HEK293 (cell line): Measurements from ENCODE around the gene LASP1.

Experiments used
- ELK4 ChIP-seq: IDR thresholded peaks from 2 replicates; pipeline ENCODE4 v1.6.1; 2011; ENCODE audit warnings: mild to moderate bottlenecking, low read depth, low read length, borderline replicate concordance
- KLF7 ChIP-seq: fragments of 450-650 bp; formaldehyde crosslinking; IDR thresholded peaks from 2 replicates; pipeline ENCODE4 v1.5.1; 2016; ENCODE audit warnings: missing biosample characterization, missing genetic modification characterization, borderline replicate concordance
- YY1 ChIP-seq: fragments of 450-650 bp; formaldehyde crosslinking; IDR thresholded peaks from 2 replicates; pipeline ENCODE4 v1.5.1; 2018; ENCODE audit warnings: missing biosample characterization, missing genetic modification characterization
- ZBTB11 ChIP-seq: fragments of 450-650 bp; formaldehyde crosslinking; conservative IDR thresholded peaks from 2 replicates; pipeline ENCODE4 v1.5.1; 2016; ENCODE audit warnings: low read depth, missing biosample characterization, missing genetic modification characterization
- ZBTB7A ChIP-seq: fragments of 450-650 bp; formaldehyde crosslinking; IDR thresholded peaks from 2 replicates; pipeline ENCODE4 v1.5.1; 2016; ENCODE audit warnings: low read depth, missing biosample characterization, missing genetic modification characterization
- ZFP3 ChIP-seq: fragments of 450-650 bp; formaldehyde crosslinking; IDR thresholded peaks from 2 replicates; pipeline ENCODE4 v1.5.1; 2016; ENCODE audit warnings: low read depth, missing biosample characterization, missing genetic modification characterization
- ZNF10 ChIP-seq: fragments of 450-650 bp; formaldehyde crosslinking; IDR thresholded peaks from 2 replicates; pipeline ENCODE4 v1.5.1; 2017; ENCODE audit warnings: missing biosample characterization, missing genetic modification characterization
- ZNF16 ChIP-seq: fragments of 450-650 bp; formaldehyde crosslinking; IDR thresholded peaks from 2 replicates; pipeline ENCODE4 v1.5.1; 2016; ENCODE audit warnings: low read depth, missing biosample characterization, missing genetic modification characterization
- ZNF18 ChIP-seq: fragments of 450-650 bp; formaldehyde crosslinking; IDR thresholded peaks from 2 replicates; pipeline ENCODE4 v1.5.1; 2016; ENCODE audit warnings: missing biosample characterization, missing genetic modification characterization
- ZNF202 ChIP-seq: fragments of 450-650 bp; formaldehyde crosslinking; IDR thresholded peaks from 2 replicates; pipeline ENCODE4 v1.5.1; 2016; ENCODE audit warnings: missing biosample characterization, missing genetic modification characterization, borderline replicate concordance
- ZNF248 ChIP-seq: fragments of 450-650 bp; formaldehyde crosslinking; IDR thresholded peaks from 2 replicates; pipeline ENCODE4 v1.5.1; 2017; ENCODE audit warnings: missing biosample characterization, missing genetic modification characterization
- ZNF398 ChIP-seq: fragments of 450-650 bp; formaldehyde crosslinking; IDR thresholded peaks from 2 replicates; pipeline ENCODE4 v1.5.1; 2017; ENCODE audit warnings: missing biosample characterization, missing genetic modification characterization
- ZNF423 ChIP-seq: fragments of 450-650 bp; formaldehyde crosslinking; IDR thresholded peaks from 2 replicates; pipeline ENCODE4 v1.5.1; 2016; ENCODE audit warnings: missing biosample characterization, missing genetic modification characterization
- ZNF488 ChIP-seq: fragments of 450-650 bp; formaldehyde crosslinking; IDR thresholded peaks from 2 replicates; pipeline ENCODE4 v1.5.1; 2016; ENCODE audit warnings: missing biosample characterization, missing genetic modification characterization
- ZNF510 ChIP-seq: fragments of 450-650 bp; formaldehyde crosslinking; IDR thresholded peaks from 2 replicates; pipeline ENCODE4 v1.5.1; 2018; ENCODE audit warnings: mild to moderate bottlenecking, missing genetic modification characterization, missing biosample characterization; ENCODE audit not compliant: insufficient replicate concordance
- ZNF514 ChIP-seq: fragments of 450-650 bp; formaldehyde crosslinking; IDR thresholded peaks from 2 replicates; pipeline ENCODE4 v1.5.1; 2016; ENCODE audit warnings: missing biosample characterization, missing genetic modification characterization
- ZNF521 ChIP-seq: fragments of 450-650 bp; formaldehyde crosslinking; IDR thresholded peaks from 2 replicates; pipeline ENCODE4 v1.5.1; 2017; ENCODE audit warnings: missing biosample characterization, mild to moderate bottlenecking, missing genetic modification characterization
- ZNF561 ChIP-seq: fragments of 450-650 bp; IDR thresholded peaks from 2 replicates; pipeline ENCODE4 v1.5.1; 2018; ENCODE audit warnings: missing biosample characterization, missing genetic modification characterization, borderline replicate concordance
- ZNF571 ChIP-seq: fragments of 450-650 bp; formaldehyde crosslinking; IDR thresholded peaks from 2 replicates; pipeline ENCODE4 v1.5.0; 2017; ENCODE audit warnings: missing biosample characterization, missing genetic modification characterization
- ZNF580 ChIP-seq: fragments of 450-650 bp; formaldehyde crosslinking; IDR thresholded peaks from 2 replicates; pipeline ENCODE4 v1.5.1; 2016; ENCODE audit warnings: missing biosample characterization, missing genetic modification characterization
- ZNF585B ChIP-seq: fragments of 450-650 bp; formaldehyde crosslinking; IDR thresholded peaks from 2 replicates; pipeline ENCODE4 v1.5.1; 2016; ENCODE audit warnings: missing biosample characterization, missing genetic modification characterization
- ZNF639 ChIP-seq: fragments of 450-650 bp; formaldehyde crosslinking; IDR thresholded peaks from 2 replicates; pipeline ENCODE4 v1.5.1; 2016; ENCODE audit warnings: missing biosample characterization, missing genetic modification characterization
- ZNF670 ChIP-seq: fragments of 450-650 bp; formaldehyde crosslinking; IDR thresholded peaks from 2 replicates; pipeline ENCODE4 v1.5.1; 2016; ENCODE audit warnings: missing biosample characterization, missing genetic modification characterization, low read depth
- ZSCAN5A ChIP-seq: fragments of 450-650 bp; formaldehyde crosslinking; IDR thresholded peaks from 2 replicates; pipeline ENCODE4 v1.5.1; 2016; ENCODE audit warnings: missing biosample characterization, missing genetic modification characterization

Gene LASP1

GRCh38 chr17:38868817-38869525 is 887 bp upstream of the LASP1 start (continued):
- TF ChIP-seq ZNF639 (tag by site-specific recombination) (0 out of 2 replicates have a peak, but pooled peaks have one; percentile 34), ZNF670 (tag by site-specific recombination) (no peak), ZNF202 (tag by site-specific recombination) (no peak), ZNF585B (tag by site-specific recombination) (no peak), ZNF580 (tag by site-specific recombination) (peak; percentile 76), ZBTB7A (tag by site-specific recombination) (no peak), ZNF398 (no peak), ELK4 (no peak), ZNF571 (no peak), ZNF248 (no peak), ZNF561 (tag by site-specific recombination) (peak; percentile 70; the same call in 1 of the 2 replicates), ZNF510 (tag by site-specific recombination) (peak; percentile 9), KLF7 (tag by site-specific recombination) (no peak), ZFP3 (tag by site-specific recombination) (no peak), ZNF423 (no peak), ZSCAN5A (no peak), ZNF16 (no peak), ZNF488 (tag by site-specific recombination) (no peak), ZBTB11 (tag by site-specific recombination) (no peak), YY1 (tag by site-specific recombination) (0 out of 2 replicates have a peak, but pooled peaks have one; percentile 9), ZNF514 (tag by site-specific recombination) (no peak), ZNF10 (tag by site-specific recombination) (peak; percentile 58), ZNF521 (no peak), ZNF18 (tag by site-specific recombination) (no peak)
